ENCODE measurements around the gene TAOK1.

Gene TAOK1

GRCh38 chr17:29561554-29562517 lies 171.7 kb downstream of the TAOK1 start:
- no peak for DNase-seq
- in situ Hi-C loops (cut with HindIII; ENCODE audit: low pct_ligation_motif_present, low pct_unique_long_range_greater_than_20kb, low sequenced_read_pairs) = no loop called here

- DNase-seq = no peak
- in situ Hi-C loops (cut with HindIII; ENCODE audit: low pct_ligation_motif_present, low pct_unique_long_range_greater_than_20kb, low sequenced_read_pairs) = no loop called here
These were observed 172.5 kb downstream of the TAOK1 start for GRCh38 chr17:29562615-29563014.

GRCh38 chr17:29563816-29564215 lies 173.7 kb downstream of the TAOK1 start:
- no peak for DNase-seq
- in situ Hi-C loops (cut with HindIII; ENCODE audit: low pct_ligation_motif_present, low pct_unique_long_range_greater_than_20kb, low sequenced_read_pairs) = no loop called here

- in situ Hi-C loops (cut with HindIII; ENCODE audit: low pct_ligation_motif_present, low pct_unique_long_range_greater_than_20kb, low sequenced_read_pairs) = no loop called here
- no peak for DNase-seq
These were observed 175.7 kb downstream of the TAOK1 start for GRCh38 chr17:29565643-29566472.

GRCh38 chr17:29566473-29567303 lies 176.5 kb downstream of the TAOK1 start, which contains the start of gene ABHD15:
ABHD15 (minus strand) TSS chr17:29567037; CDS start chr17:29566966, 71 bp downstream.
- in situ Hi-C loops (cut with HindIII; ENCODE audit: low pct_ligation_motif_present, low pct_unique_long_range_greater_than_20kb, low sequenced_read_pairs) = no loop called here
- DNase-seq = peak; percentile 88

GRCh38 chr17:29567304-29567553 lies 177.1 kb downstream of the TAOK1 start:
- DNase-seq = peak; percentile 48
- in situ Hi-C loops (cut with HindIII; ENCODE audit: low pct_ligation_motif_present, low pct_unique_long_range_greater_than_20kb, low sequenced_read_pairs) = no loop called here

- DNase-seq = peak; percentile 69
- in situ Hi-C loops (cut with HindIII; ENCODE audit: low pct_ligation_motif_present, low pct_unique_long_range_greater_than_20kb, low sequenced_read_pairs) = no loop called here
These were observed 177.6 kb downstream of the TAOK1 start for GRCh38 chr17:29567554-29568330.

GRCh38 chr17:29568331-29569244 lies 178.4 kb downstream of the TAOK1 start, which contains the start of gene TP53I13:
TP53I13 (plus strand) TSS chr17:29568701; CDS start chr17:29568759, 58 bp downstream.
- DNase-seq = peak; percentile 89
- in situ Hi-C loops (cut with HindIII; ENCODE audit: low pct_ligation_motif_present, low pct_unique_long_range_greater_than_20kb, low sequenced_read_pairs) = no loop called here

- no peak for DNase-seq
- in situ Hi-C loops (cut with HindIII; ENCODE audit: low pct_ligation_motif_present, low pct_unique_long_range_greater_than_20kb, low sequenced_read_pairs) = no loop called here
These were observed 179.2 kb downstream of the TAOK1 start for GRCh38 chr17:29569245-29569950.

- in situ Hi-C loops (cut with HindIII; ENCODE audit: low pct_ligation_motif_present, low pct_unique_long_range_greater_than_20kb, low sequenced_read_pairs) = no loop called here
- DNase-seq = no peak
These were observed 180.4 kb downstream of the TAOK1 start for GRCh38 chr17:29570521-29570920.

GRCh38 chr17:29571486-29571882 lies 181.3 kb downstream of the TAOK1 start:
- in situ Hi-C loops (cut with HindIII; ENCODE audit: low pct_ligation_motif_present, low pct_unique_long_range_greater_than_20kb, low sequenced_read_pairs) = no loop called here
- no peak for DNase-seq

GRCh38 chr17:29571883-29572681 lies 181.9 kb downstream of the TAOK1 start:
- no peak for DNase-seq
- in situ Hi-C loops (cut with HindIII; ENCODE audit: low pct_ligation_motif_present, low pct_unique_long_range_greater_than_20kb, low sequenced_read_pairs) = no loop called here

GRCh38 chr17:29572691-29573557 lies 182.8 kb downstream of the TAOK1 start:
- DNase-seq = no peak
- in situ Hi-C loops (cut with HindIII; ENCODE audit: low pct_ligation_motif_present, low pct_unique_long_range_greater_than_20kb, low sequenced_read_pairs) = no loop called here

GRCh38 chr17:29573558-29573869 lies 183.4 kb downstream of the TAOK1 start:
- DNase-seq = no peak
- in situ Hi-C loops (cut with HindIII; ENCODE audit: low pct_ligation_motif_present, low pct_unique_long_range_greater_than_20kb, low sequenced_read_pairs) = no loop called here

Data from ACHN (cell line).